GM19452 (cell line): ENCODE data around the gene ACSF3.

Experiments used
- ATAC-seq: cut with Tn5 transposase; IDR thresholded peaks from one replicate; pipeline ENCODE4 v1.9.1; 2021; ENCODE audit not compliant: unreplicated experiment

The ACSF3 gene

DNA sequence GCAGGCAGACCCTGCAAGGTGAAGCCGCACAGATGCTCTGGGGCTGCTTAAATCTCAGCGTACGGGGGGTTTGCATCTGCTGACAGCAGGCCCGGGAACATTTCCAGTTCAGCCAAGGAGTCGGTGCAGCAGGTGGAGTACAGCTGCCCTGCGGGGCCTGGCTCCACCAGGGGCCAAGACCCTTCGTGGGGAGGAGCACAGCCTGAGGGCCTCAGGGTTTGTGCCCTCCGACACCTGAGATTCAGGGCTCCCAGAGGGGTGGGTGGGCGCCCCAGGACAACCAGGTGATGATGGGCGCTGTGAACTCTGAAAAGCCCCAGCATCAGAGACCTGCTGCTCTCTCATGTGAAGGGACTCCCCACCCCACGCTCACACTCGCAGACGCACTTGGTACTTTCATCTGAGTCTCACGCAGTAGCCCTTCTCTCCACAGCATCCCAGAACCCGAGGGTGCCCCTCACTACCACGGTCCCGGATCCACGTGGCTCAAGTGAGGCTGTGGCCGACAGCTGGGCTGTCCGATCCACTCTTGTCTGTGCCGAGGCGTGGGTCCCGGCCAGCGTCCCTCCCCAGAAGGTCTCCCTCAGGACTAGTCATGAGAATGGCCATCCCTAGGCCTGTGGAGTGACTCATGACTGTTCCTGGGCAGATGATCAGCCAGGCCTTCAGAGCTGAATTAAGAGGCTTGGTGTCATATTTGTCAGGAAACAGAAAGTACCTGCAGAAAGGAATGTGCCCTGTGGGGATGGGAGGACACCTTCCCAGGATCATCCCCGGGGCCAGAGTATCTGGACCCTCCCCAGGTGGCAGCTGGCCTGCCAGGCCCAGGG is 29.6 kb downstream of the ACSF3 start:
- no peak for ATAC-seq

DNA sequence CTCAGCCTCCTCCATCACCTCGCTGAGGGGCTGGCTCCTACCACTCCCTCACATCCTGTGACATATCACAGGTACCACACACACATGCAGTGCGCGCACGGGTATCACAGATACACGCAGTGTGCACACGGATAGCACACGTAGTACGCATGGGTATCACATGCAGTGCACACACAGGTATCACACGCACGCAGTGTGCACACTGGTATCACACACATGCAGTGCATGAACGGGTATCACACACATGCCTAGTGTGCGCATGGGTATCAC is 30.1 kb downstream of the ACSF3 start:
- no peak for ATAC-seq

DNA sequence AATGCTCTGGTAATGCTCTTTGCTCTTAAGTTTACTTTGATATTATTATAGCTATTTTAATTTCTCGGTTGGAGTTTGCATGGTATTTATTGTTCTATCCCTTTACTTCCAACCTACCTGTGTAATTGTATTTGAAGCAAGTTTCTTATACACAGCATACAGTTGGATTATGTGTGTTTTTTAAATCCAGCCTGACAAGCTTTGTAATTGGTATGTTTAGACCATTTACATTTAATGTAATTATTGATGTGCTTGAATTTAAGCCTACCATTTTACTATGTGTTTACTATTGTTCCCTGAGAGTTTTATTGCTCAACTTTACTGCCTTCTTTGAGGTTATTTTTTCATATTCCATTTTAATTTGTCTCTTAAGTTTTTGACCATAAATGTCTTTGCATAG is 35.7 kb downstream of the ACSF3 start:
- no peak for ATAC-seq

DNA sequence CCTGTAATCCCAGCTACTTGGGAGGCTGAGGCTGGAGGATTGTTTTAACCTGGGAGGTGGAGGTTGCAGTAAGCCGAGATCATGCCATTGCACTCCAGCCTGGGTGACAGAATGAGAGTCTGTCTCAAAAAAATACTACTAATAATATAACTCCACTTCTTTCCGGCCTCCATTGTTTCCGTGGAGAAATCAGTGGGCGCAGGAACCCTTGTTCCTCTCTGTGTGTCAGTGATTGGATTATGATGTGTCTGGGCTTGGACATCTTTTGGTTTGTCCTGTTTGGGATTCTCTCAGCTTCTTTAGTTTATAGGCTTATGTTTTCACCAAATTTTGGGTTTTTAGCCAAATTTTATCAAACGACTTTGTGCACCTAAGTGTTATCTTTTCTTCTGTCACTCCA is 36.8 kb downstream of the ACSF3 start:
- ATAC-seq, result no peak

DNA sequence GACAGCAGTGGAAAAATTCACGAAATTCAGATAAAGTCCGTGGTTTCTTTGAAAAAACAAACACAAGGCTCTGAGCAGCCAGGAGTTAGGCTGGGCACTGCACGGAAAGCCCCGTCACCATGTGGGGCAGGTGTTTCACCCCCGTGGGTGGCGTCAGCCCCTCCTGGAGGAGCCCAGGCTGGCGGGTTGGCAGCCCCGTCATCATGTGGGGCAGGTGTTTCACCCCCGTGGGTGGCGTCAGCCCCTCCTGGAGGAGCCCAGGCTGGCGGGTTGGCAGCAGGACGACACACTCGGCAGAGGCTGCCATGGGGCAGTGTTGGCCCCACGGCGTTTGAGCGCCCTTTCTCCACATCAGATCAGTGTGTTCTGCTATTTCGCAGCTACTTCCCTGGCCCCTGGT is 38.1 kb downstream of the ACSF3 start:
- no peak for ATAC-seq

DNA sequence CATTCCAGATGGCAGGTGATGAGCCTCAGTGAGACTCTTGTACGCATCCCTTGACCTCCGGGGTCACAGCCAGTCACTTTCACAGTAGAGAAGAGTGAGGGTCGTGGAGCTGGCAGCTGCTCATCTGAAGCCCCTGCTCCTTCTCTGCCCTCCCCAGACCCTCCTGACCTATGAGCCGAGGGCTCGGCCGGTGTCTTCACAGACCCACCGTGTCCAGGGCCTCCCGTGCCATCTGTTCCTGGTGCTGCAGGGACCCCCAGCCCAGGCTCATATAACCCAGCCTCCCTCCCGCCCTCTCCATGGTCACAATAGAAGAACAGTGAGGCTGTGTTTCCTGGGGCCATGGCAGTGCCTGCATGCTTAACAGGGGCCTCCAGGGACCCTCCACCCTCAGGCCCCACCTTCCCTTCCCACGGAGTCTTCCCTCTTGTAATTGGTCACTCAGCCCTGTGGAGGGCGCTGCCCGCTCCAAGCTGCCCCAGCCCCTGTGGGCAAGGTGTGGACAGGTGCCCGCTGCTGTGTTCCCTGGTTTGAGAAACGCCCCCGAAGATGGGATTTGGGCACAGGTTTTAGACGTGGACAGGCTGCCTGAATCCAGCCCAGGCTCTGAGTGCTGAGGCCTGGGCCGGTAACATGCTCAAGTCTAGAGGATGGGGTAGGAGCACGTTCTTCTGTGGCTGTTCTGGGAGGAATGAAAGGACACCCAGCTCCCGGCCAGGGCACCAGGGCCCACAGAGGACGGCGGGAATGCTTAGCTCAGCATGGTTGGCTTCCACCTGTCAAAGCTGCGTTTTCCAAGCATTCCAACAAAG is 38.7 kb downstream of the ACSF3 start:
- no peak for ATAC-seq

DNA sequence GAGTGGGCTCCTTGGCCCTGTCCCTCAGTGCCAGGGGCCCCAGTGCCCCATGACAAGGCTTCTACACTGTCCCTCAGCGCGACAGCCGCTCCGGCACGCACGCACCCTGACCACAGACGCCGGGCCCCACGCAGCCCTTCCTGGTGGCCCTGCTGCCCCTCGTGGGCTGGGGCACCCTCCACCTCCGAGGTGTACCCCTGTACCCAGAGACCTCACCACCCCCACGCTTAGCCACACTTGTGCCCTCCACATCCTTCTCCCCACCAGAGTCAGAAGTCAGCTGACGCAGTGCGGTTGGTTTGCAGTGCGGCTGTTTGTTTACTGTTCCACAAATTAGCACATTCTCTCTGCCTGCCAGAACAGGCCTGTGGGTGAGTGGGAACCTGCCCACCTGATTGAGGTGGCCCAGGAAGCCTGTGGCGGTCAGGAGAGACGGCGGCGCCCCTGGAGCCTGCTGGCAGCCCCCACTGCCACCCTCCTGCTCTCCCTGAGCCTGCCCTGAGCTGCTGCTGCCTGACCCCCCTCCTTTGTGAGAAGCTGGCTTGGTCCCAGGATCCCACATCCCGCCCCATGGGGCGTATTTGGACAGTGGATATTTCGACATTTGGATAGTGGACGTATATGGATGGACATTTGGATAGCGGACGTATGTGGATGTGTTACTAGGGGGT is 39.9 kb downstream of the ACSF3 start:
- ATAC-seq, result no peak

DNA sequence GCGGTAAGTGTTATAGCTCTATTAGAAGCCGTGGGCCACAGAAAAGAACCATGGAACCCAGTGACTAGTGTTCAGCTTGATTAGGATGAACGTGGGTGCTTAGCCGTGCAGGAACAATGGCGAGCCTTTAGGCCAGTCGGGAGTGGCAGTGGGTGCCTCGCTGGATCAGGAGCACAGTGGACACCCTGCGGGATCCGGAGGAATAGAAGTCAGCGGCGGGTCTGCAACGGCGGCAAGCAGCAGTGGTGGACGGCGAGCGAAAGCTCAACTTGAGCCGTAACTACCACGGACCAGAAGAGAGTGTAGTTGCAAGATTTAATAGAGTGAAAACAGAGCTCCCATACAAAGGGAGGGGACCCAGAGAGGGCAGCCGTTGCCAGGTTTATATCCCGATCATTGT is 40.6 kb downstream of the ACSF3 start:
- ATAC-seq, result no peak

DNA sequence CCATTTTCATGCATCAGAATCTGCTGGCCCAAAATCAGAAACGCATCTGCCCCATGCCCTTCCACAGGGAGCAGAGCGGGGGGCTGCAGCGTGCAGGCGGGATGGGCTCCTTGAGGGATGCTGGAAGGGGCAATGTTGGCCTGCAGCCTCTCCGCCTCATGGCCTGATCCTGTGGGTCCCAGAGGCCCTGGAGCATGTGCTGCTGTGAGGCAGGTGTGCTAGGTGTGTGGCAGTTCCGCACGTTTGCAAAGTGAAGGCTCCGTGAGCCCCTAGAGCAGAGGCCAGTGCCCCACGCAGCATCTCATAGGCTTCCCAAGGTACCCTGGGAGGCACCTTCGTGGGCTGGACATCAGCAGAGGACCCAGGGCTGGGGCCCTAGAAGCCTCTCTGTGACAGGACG is 41.5 kb downstream of the ACSF3 start:
- no peak for ATAC-seq

DNA sequence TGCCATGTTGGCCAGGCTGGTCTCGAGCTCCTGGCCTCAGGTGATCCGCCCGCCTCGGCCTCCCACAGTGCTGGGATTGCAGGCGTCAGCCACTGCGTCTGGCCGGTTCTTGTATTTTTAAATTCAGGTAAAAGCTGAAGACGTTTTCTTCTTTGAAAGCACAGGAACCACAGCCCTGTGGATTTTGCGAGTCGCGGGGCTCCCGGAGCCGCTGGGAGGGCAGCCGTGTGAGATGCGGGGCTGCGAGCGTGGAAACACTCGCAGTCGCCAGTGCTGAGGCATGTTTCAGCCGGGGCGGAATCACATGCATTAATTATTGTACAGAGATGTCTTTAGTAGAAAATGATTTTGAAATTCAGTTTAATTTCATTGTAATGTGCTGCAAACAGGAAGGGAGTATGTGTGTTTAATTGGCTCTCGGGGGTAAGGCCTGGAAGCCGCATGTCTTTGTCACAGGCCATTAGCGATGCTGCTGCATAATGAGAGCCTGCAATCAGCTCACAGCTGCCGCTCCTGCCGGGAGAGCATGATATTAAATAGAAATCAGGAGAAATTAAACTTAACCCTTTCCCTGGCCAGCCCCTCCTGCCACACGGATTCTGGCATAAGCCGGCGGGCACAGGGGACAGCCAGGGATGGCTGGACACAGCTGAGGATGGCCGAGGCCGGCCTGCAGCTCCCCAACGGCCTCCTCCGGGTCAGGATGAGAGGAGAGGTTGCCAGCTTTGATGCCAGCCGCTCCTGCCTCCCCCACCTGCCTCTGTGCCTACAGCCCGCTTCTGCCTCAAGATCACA is 42.5 kb downstream of the ACSF3 start:
- no peak for ATAC-seq

DNA sequence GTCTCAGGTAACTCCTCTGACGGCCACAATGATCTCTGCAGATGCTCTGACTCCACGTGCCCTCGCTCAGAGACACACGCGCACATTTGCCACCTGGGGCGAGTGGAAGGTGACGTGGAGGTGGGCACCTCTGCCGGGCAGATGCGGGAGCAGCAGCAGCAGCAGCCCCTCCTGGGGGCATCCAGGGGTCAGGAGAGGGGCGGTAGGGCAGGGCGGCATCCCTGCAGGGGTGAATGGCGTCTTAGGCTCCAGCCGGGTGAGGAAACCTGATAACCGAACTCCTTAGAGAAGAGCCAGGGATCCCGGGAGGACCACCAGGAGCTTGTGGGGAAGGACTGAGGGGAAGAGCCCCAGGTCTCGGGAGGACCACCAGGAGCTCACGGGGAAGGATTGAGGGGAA is 43.3 kb downstream of the ACSF3 start:
- no peak for ATAC-seq

DNA sequence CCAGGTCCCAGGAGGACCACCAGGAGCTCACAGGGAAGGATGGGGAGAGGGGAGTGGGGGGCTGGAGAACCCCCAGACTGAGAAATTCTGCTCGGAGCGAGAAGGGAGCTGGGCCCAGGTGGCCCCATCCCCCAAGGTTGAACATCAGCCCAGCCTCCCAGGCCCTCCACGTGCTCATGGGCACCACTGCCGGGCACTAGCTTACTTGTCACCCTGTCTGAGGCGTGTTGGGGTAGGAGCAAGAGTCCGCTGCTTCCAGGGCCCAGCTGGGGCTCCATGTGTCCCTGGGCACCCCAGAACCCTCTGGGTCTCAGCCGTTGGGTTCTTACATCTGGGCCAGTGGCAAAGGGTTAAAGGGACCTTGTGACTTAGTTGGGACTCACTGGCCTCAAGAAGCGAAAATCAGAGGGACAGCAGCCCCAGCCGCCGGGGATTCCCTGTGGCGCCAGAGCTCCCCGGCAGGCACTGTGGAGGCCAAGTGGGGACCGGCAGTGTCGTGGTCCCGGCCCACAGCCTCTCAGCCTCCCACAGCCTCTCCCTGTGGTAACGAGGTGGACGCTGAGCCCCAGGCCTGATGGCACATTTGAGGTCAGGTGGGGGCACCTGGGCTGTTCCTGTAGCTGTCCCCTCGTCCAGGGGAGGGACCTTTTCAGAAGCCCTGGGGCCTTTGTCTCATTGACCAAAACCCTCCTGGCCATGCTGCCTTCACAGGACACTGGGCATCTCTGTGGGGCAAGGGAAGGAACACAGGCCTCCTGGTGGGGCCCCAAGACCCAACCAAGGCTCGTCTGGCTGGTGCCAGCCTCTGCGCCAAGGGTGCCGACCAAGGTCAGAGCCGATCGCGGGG is 44.2 kb downstream of the ACSF3 start:
- no peak for ATAC-seq

DNA sequence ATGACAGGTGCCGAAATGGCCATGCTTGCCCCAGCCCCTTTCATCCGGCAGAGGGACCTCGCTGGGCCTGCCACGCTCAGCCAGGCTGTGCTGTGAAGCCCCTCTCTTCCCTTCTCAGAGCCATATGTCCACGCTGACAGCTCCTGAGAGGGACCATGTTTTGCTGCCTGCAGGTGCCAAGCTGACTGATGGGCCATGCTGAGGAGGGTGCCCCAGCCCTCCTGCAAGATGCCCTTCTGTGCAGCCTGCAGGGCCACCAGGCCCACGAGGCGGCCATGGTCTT is 44.8 kb downstream of the ACSF3 start:
- no peak for ATAC-seq

DNA sequence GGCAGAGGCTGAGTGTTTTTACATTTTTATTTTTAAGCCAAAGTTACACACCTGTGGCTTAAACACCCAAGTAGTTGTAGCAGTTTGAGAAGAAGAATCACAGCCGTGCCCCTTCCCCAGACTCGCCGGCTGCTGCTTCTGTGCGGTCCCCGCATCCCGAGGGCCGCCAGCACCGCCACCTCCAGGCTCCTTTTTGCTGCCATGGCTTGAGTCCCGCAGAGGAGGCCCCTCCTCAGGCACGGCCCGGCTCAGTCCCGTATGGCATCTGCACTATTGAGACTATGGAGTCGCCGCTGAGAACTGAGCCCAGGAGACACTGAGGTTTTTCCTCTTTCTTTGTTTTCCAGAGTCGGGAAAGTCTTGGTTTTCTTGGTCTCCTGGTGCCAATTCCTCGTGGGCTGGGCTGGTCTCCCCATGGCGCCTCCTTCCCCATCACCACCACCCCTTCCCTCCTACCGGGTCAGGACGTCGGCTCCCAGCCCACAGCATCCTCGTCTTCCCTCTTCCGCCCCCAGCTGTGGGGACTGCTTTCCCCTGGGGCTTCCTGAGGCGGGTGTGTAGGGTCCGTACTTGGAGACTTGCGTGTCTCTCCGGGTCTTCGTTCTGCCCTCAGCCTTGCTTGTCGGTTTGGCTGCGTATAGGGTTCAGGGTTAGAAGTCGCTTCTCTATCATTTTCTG is 45.3 kb downstream of the ACSF3 start:
- no peak for ATAC-seq

DNA sequence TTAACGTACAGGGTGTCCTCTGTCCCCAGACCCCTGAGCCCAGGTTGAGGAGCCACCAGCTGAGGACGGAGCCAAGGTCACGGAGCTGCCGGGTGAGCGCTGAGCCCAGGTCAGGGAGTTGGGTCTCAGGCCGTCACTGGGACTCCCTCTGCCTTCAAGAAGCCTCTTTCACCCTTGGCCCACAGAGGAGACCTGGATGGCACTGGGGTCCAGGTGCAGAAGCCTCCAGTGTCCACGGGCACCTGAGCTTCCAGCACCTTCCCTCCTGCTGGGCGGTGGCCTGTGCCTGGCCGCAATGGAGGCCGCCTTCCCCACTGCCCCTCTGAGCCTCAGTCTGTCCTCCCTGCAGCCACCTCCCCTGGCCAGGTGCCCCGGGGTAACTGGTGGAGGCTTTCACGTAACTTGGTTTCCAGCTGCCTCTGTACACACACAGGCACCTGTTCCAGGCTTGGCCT is 46.3 kb downstream of the ACSF3 start:
- no peak for ATAC-seq

DNA sequence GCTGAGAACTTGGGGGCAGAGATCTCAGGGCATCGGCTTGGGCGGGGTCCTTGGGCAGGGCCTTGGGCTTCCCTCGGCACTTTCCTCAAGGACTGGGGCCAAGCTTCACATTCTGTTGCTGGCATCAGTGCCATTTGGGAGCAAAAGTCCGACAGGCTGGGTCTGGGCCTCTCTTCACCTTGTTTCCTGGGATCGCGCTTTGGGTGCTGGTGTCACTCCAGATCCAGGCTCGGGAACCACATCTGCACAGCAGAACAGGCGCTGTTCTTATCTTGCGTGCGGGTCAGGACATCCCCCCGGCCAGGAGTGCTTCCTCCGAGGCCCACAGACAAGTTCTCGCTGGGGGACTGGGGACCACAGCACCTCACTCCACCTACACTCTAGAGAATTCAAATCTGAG is 46.7 kb downstream of the ACSF3 start:
- ATAC-seq, result no peak

DNA sequence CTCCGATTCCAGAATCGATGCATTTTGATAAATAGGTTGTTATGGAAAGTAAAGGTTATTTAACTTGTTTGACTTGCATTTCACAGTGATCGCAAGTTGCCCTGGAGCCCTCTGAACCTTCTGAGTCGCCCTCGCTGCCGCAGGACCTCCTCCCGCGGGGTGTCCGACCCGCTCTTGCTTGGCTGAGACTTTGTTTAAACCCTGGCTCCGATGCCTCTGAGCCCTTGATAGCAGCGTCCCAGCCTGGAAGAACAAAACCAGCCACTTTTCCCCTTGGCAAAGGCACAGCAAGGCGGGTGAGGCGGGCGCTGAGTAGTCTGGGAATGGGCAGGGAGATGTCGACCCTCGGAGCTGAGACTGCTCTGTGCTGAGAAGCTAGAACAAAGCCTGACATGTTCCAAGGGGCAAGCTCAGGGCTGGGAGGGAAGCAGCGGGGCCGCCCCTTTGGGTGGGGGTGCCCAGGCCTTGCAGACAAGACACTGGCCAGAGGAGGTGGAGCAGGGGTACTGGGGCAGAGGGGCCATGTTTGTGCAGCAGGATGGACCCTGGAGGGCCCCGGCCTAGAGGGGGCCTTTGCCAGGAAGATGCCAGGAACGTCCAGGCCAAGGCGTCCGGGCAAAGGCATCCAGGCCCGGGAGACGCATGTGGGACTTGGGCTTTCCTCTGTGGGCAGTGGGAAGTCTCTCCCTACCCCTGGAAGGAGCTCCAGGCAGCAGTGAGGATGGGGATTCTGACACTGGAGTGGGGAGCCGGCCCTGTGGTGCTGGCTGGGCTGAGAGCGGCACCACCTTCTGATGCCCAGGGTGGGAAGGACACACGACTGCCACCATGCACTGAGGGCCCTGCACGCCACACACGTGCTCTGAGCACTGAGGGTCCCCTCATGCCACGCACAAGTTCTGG is 47.6 kb downstream of the ACSF3 start:
- ATAC-seq, result no peak

DNA sequence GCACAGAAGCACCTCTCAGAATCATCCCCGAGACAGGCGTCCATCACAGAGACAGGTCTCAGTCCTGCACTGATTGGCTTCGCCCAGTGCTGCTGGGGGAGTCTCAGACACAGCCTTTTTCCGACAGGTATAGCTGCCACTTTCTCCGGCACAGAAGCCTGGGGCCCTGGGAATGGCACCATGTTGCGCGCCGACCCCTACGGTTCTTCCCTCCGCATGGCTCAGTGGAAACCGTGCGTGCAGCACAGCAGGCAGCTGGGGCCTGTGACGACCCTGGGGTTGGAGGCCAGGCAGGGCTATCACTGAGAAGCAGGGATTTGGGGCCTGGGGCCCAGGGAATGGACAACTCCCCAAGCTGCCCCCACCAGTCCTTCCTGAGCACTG is 48.2 kb downstream of the ACSF3 start:
- ATAC-seq, result no peak
